Measurements from ENCODE around the gene GTF2F1.

GRCh38 chr19:6383188-6383587 is 9.8 kb downstream of the GTF2F1 start:
- TF ChIP-seq POLR2A (IDR thresholded peaks at IDR 0.05) (no peak), CTCF (IDR thresholded peaks at IDR 0.05) (no peak)

All from gastroesophageal sphincter (tissue), 3 donors.